ENCODE measurements around the gene LRRC28. TPM values are rescaled to one million over a fixed set of nuclear protein-coding genes. Genes with fewer than 3 reads are reported as not detected.

Gene LRRC28
- total RNA-seq, 1 donor from 2014 or later = 23.8 TPM

- TF ChIP-seq POLR2A (IDR thresholded peaks at IDR 0.05) (no peak), CTCF (IDR thresholded peaks at IDR 0.05) (no peak), POLR2AphosphoS5 (IDR thresholded peaks at IDR 0.05; ENCODE audit: insufficient read depth in 1 of 2, low read depth in 1 of 2) (no peak)
- Histone ChIP-seq H3K4me3 (no peak overlapping the region), H3K27ac (no peak overlapping the region), H3K36me3 (no peaks in the 10 kb centered on the region), H3K27me3 (no peaks in the 10 kb centered on the region), H3K4me1 (no peaks in the 10 kb centered on the region), H3K9me3 (no peaks in the 10 kb centered on the region)
- DNase-seq (ENCODE audit: extremely low spot score in 2 of 2) = no peak
- intact Hi-C loops (cut with DNase I) = no loop called here
Measured at GRCh38 chr15:99359769-99360168, 108.5 kb downstream of the LRRC28 start.

- DNase-seq (ENCODE audit: extremely low spot score in 2 of 2) = no peak
- intact Hi-C loops (cut with DNase I) = no loop called here
- no peaks in the 10 kb centered on the region for H3K27me3 ChIP-seq
- H3K36me3 ChIP-seq = no peaks in the 10 kb centered on the region
- no peak overlapping the region for H3K4me3 ChIP-seq
- H3K4me1 ChIP-seq = no peaks in the 10 kb centered on the region
- no peak overlapping the region for H3K27ac ChIP-seq
- H3K9me3 ChIP-seq = no peaks in the 10 kb centered on the region
- TF ChIP-seq CTCF (IDR thresholded peaks at IDR 0.05) (no peak), POLR2AphosphoS5 (IDR thresholded peaks at IDR 0.05; ENCODE audit: insufficient read depth in 1 of 2, low read depth in 1 of 2) (no peak), POLR2A (IDR thresholded peaks at IDR 0.05) (no peak)
Measured at GRCh38 chr15:99361545-99362185, 110.4 kb downstream of the LRRC28 start.

- Histone ChIP-seq H3K4me1 (no peaks in the 10 kb centered on the region), H3K27ac (no peak overlapping the region), H3K27me3 (no peaks in the 10 kb centered on the region), H3K36me3 (no peaks in the 10 kb centered on the region), H3K9me3 (no peaks in the 10 kb centered on the region), H3K4me3 (no peak overlapping the region)
- TF ChIP-seq POLR2A (IDR thresholded peaks at IDR 0.05) (no peak), CTCF (IDR thresholded peaks at IDR 0.05) (no peak), POLR2AphosphoS5 (IDR thresholded peaks at IDR 0.05; ENCODE audit: insufficient read depth in 1 of 2, low read depth in 1 of 2) (no peak)
- DNase-seq (ENCODE audit: extremely low spot score in 2 of 2) = no peak
- intact Hi-C loops (cut with DNase I) = no loop called here
Measured at GRCh38 chr15:99365242-99365641, 114.0 kb downstream of the LRRC28 start.

GRCh38 chr15:99366013-99366412 lies 114.7 kb downstream of the LRRC28 start:
- TF ChIP-seq CTCF (IDR thresholded peaks at IDR 0.05) (no peak), POLR2AphosphoS5 (IDR thresholded peaks at IDR 0.05; ENCODE audit: insufficient read depth in 1 of 2, low read depth in 1 of 2) (no peak), POLR2A (IDR thresholded peaks at IDR 0.05) (no peak)
- H3K4me3 ChIP-seq = no peak overlapping the region
- H3K27ac ChIP-seq = no peak overlapping the region
- no peaks in the 10 kb centered on the region for H3K27me3 ChIP-seq
- no peak for DNase-seq (ENCODE audit: extremely low spot score in 2 of 2)
- H3K9me3 ChIP-seq = no peaks in the 10 kb centered on the region
- H3K36me3 ChIP-seq = no peaks in the 10 kb centered on the region
- intact Hi-C loops (cut with DNase I) = no loop called here
- H3K4me1 ChIP-seq = no peaks in the 10 kb centered on the region

- intact Hi-C loops (cut with DNase I) = no loop called here
- TF ChIP-seq POLR2AphosphoS5 (IDR thresholded peaks at IDR 0.05; ENCODE audit: insufficient read depth in 1 of 2, low read depth in 1 of 2) = no peak
- no peak for TF ChIP-seq CTCF (IDR thresholded peaks at IDR 0.05)
- no peak for TF ChIP-seq POLR2A (IDR thresholded peaks at IDR 0.05)
- H3K27ac ChIP-seq = no peak overlapping the region
- no peaks in the 10 kb centered on the region for H3K27me3 ChIP-seq
- H3K4me1 ChIP-seq = no peaks in the 10 kb centered on the region
- no peaks in the 10 kb centered on the region for H3K36me3 ChIP-seq
- no peaks in the 10 kb centered on the region for H3K9me3 ChIP-seq
- no peak for DNase-seq (ENCODE audit: extremely low spot score in 2 of 2)
- H3K4me3 ChIP-seq = no peak overlapping the region
Measured at GRCh38 chr15:99368743-99369142, 117.5 kb downstream of the LRRC28 start.
